Transverse colon (tissue), 3 donors: ENCODE data around the gene CYP4A11.

Experiments used
- CTCF ChIP-seq, 5 experiments: fragments of 200-600 bp in 3 of 5; fragments of 450-650 bp in 2 of 5; sonication (generic) in 3 of 5; IDR thresholded peaks; 1 replicate in 2 of 5; 2 replicates in 3 of 5; pipeline ENCODE4 v1.5.1; 2016 to 2017; ENCODE audit warnings: antibody characterized with exemption in 5 of 5, inconsistent platforms in 3 of 5, mild to moderate bottlenecking in 2 of 5, moderate library complexity in 1 of 5
- EP300 ChIP-seq: sonication (generic); formaldehyde crosslinking; IDR thresholded peaks from one replicate; pipeline ENCODE4 v1.6.1; 2017; ENCODE audit warnings: antibody characterized with exemption, low read depth
- POLR2A ChIP-seq: fragments of 450-650 bp; IDR thresholded peaks from one replicate; pipeline ENCODE4 v1.6.1; 2016; ENCODE audit warnings: antibody characterized with exemption, mild to moderate bottlenecking, moderate library complexity

DNA sequence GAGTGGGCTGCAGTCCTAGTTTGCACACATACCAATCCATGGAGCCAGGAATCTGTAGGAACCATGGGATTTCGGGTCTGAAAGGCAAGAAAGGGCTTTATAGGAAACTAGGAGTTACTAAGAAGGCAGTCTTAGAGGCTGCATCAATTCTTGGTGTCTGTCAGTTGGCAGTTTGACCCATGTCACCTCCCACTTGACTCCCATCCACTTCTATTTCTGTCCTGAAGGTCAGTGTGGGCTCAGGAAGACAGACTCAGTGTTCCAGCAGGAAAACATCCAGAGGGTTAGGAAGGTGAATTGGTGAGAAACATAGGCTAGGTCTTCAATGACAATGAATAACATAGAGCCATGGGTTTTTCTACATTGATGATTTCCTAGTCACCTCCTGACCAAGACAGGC, 4.0 kb downstream of the CYP4A11 start:
- no peak for TF ChIP-seq CTCF (IDR thresholded peaks at IDR 0.05)
- TF ChIP-seq POLR2A, result no peak
- TF ChIP-seq EP300, result no peak
